NCI-H82 treated with DMSO at 0.1 percent for 48 hours (cell line): ENCODE data around the gene NTSR2.

Experiments used
- DNase-seq: peaks from one replicate; lab custom pipeline; 2025; ENCODE audit not compliant: unreplicated experiment; lab: John Stamatoyannopoulos, UW

Gene NTSR2

DNA sequence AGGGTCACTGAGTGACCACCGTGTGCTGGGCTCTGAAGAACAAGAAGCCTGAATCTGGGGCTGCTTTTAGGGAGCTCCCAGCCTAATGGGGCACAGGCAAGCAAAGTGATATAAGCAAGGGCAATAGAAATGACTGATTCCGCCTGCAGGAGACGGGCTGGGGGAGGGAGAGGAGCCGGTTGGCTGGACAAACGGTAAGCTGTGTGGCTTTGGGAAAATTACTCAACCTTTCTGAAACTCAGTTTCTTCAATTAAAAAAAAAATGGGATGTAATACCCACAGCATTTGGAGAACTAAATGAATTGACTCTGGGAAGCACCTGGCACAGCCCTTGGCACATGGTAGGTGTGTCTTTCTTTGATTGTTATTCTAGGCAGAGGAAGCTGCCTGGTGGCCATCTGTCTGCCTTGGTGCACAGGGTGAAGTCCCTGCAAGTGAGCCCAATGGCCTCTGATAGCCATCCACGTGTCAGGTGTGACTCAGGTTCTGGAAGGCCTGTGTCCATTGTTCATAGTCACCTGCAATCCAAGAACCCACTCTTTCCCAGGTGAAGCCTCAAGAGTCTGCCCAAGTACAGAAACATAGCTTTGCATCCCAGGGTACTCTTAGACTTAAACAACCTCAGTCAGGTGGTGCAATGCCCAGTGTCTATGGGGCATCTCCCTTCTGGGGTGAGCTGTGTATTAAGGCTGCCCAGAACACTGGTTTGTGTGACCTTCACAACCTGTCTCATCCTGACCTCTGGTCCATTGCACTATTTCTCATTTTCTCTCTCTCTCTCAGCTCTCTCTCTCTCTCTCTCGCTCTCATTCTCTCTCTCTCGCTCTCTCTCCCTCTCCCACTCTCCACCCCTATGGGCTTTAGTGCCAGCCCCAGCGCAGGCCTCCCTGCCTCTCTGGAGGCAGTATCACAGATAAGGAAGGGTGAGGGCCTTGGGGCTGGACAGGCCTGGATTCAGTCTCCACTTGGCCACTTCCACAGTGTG lies 30.0 kb upstream of the NTSR2 start:
- no peak for DNase-seq

DNA sequence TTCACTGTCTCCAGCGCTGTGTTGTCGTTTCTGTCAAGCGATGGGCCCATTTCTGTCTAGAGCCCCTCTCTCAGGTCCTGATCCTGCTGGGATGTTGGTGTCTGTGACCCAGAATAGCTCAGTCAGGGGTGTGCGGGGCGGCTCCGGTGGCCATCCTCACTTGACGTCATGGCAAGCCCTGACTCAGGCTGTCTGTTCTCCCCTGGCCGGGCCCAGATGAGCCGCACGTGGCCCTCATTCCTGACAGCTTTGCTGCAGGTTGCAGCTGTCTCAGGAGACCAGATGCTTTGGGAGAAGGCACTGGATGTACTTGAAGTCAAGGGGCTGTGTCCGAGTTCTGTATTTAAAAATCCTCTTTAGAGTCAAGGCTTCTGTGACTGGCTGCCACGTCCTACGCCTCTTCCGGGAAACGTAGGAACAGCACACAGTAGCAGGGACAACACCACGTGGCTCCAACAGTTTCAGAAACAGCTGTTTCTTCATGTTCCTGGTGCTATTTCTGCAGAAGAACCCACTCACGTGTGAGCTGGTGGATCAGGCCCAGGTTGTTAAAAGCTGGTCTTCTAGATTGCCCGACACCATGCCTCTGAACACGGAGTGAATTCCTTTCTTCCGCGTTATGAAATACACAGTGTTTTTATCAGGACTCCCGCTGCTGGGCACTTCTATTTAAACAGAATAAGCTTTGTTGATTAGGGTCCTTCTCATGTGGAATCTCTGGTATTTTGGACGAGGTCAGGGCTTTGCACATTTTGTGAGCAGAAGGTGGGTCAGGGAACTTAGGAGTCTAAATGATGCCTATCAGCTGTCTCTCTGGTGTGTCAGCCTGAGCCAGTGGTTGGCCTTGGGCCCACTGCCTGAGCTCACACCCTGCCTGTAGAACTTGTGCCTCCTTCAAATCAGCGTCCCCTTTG lies 28.3 kb upstream of the NTSR2 start:
- no peak for DNase-seq

GRCh38 chr2:11697103-11697871 lies 27.3 kb upstream of the NTSR2 start:
- no peak for DNase-seq

DNA sequence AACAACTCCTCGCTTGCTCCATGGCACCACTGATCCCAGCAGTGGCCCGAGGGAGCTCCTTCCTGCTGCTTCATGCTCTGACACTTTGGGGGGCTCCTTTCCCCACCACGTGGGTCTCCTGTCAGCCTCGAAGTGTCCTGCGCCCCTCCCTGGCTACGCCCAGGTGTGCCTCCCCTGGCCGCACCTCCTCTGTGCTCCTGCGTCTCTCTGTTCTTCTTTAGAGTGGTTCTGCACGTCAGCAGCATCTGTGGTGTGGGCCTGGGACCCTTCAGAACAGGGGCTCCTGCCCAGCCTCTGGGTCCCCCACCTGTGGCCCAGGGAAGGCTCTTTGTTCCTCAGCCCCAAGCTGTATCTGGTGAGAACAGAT lies 26.7 kb upstream of the NTSR2 start:
- no peak for DNase-seq

GRCh38 chr2:11695576-11695975 lies 25.6 kb upstream of the NTSR2 start:
- no peak for DNase-seq

DNA sequence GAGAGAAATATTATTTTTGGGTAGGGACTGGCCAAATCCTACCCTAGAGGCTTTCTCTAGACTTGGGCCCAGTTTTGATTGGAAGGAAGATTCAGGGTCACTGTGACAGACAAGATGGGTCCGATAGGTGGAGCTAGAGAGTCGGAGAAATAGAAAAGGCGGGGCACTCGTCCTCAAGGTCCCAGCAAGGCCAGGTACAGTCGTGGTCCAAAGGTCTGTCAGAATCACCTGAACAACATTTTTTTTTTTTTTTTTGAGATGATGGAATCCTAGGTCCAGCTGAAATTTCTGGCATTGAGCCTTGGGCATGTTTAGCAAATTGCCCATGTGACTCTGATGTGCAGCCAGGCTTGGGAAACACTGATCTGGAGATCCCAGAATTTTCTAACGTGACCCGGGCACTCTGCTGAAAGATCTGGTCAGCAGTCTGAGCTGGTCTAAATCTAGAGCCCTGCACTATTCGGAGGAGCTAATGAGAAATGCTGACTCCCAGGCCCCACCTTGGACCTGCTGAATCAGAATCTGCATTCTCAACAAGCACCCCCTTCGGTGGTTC lies 23.0 kb upstream of the NTSR2 start:
- peak; percentile 60 for DNase-seq

DNA sequence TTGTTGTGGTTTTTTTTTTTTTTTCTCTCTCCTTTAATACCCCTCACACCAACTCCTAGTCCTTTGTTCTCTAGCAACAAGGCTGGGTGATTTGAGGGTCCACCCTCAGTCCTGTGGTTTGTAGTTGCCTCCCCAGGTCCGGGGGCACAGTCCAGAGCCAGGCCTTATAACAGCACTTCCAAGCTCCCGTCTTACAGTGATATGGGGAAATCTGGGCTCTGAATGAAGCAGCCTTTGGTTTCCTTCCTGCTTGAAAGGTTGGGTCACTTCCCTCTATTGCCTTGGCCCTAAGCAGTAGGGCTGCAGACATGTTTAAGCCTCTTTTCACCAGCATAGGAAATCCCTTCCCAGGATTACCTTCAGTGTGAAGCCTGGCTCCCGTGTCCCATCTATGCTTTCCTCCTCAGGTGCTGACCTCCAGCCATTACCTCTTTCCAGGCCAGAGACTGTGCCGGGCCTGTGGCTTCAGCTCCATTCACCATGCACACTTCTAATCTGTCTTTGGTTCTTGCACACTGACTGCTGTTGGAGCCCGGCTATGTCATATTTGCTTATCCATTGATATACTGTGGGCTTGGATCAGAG lies 21.2 kb upstream of the NTSR2 start:
- DNase-seq: peak; percentile 38

DNA sequence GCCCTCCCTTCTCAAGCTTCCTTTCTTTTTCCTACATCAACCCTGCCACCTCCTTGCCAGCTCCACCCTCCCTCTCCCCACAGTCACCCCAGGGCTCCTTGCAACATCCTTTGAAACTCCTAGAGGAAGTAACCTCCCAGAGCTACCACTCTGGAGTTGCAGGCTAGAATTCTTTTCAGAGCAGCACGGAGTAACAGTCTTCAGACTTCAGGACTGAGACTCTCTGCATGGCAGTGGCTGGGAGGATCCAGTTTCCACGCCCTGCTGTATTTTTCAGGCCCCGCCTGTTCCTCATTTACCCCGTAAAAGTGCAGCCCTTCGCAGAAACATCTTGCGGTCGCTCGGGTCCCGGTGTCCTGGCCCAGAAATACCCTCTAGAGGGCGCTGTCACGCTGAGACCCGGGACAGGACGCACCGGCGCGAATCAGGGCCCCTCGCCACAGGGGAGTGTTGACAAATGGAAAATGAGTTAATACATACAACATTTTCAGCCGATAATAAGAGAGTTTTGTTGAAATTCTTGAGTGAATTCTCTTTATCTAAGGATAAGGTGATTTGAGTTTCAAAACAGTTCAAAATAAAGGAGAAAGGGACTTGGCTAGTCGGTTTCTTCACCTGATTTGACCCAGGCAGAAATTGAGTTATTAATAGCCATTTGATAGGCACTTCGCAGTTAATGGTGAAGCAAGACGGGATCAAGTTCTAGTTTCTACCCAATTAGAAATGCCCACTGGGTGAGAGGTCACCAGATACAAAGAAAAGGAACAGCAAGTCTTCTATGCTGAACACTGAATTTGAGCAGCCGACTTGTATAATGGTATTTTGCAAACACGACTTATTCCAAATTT lies 18.5 kb upstream of the NTSR2 start:
- peak; percentile 41 for DNase-seq

- no peak for DNase-seq
Observed at GRCh38 chr2:11687736-11688135, 17.7 kb upstream of the NTSR2 start.

GRCh38 chr2:11685906-11686470 lies 16.0 kb upstream of the NTSR2 start:
- DNase-seq: no peak

DNA sequence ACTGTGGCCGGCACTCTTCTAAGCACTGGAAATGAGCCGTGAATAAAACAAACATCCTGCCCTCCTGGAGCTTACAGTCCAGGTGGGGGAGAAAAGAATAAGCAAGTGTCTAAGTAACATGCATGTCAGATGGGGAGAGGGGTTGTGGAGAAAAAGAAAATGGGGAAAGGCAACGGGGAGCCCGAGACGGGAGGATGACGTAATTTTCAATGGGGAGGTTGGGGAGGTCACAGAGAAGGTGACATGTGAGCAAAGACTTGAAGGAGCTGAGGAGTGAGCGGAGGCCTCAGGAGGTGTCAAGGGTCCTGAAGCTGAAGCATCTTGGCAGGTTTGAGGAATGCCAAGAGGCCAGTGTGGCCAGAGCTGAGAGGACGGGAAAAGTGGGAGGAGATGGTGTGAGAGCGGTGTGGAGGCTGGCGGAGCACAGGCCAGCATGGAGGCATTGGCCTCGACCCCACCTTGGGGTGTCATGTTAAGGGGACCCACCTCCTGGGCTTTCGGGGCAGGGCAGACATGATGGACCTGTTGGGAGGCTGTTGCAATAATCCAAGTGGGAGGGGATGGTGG lies 15.0 kb upstream of the NTSR2 start:
- no peak for DNase-seq

- no peak for DNase-seq
Observed at GRCh38 chr2:11683966-11684365, 14.0 kb upstream of the NTSR2 start.

GRCh38 chr2:11683476-11683875 lies 13.5 kb upstream of the NTSR2 start:
- no peak for DNase-seq

DNA sequence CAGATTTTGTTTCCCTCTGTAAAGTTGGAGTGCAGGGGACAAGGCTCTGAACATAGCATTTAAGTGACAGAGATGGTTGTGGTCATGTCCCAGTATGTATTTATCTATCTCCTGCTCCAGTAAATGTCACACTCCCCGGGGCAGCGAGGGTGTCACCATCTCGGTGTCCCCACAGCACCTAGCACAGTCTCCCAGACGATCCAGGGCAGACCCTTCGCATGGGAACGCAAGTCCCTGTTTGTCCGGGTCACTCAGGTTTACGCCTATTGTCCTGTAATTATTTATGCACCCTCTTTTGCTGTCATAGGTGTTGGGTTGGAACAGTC lies 12.6 kb upstream of the NTSR2 start:
- no peak for DNase-seq

- peak; percentile 45 for DNase-seq
Observed at GRCh38 chr2:11681722-11682589, 12.0 kb upstream of the NTSR2 start.

GRCh38 chr2:11680901-11681721 lies 11.1 kb upstream of the NTSR2 start:
- DNase-seq: no peak
